Measurements from ENCODE around the gene COA8.
A peak's percentile ranks its signal among the peaks of the same experiment; 100 is the strongest.

Gene COA8, protein sequence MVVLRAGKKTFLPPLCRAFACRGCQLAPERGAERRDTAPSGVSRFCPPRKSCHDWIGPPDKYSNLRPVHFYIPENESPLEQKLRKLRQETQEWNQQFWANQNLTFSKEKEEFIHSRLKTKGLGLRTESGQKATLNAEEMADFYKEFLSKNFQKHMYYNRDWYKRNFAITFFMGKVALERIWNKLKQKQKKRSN

GRCh38 chr14:103562429-103563225, at the start of gene COA8, which contains the start of gene BAG5:
Gene COA8 (plus strand): TSS chr14:103562960. CDS start chr14:103563002, 42 bp downstream.
Gene BAG5 (minus strand): TSS chr14:103562657. CDS start chr14:103561164, 1,493 bp downstream.
- Histone ChIP-seq H3K27me3 (no peaks in the 10 kb centered on the region), H3K4me3 (ENCODE audit: low read depth in 1 of 2, low read length in 1 of 2) (peak within 1 kb of the TSS; percentile 86 to 99), H3K9me3 (no peaks in the 10 kb centered on the region), H3K4me1 (ENCODE audit: control insufficient read depth in 1 of 2, insufficient read depth in 1 of 2, low read depth in 1 of 2, low read length in 1 of 2) (peaks cover 25 to 29% of the 10 kb centered on the region in 2 experiments), H3K36me3 (peaks cover 28% of the 10 kb centered on the region), H3K27ac (peak within 1 kb of the TSS; percentile 100)
- TF ChIP-seq, protein P1, sequence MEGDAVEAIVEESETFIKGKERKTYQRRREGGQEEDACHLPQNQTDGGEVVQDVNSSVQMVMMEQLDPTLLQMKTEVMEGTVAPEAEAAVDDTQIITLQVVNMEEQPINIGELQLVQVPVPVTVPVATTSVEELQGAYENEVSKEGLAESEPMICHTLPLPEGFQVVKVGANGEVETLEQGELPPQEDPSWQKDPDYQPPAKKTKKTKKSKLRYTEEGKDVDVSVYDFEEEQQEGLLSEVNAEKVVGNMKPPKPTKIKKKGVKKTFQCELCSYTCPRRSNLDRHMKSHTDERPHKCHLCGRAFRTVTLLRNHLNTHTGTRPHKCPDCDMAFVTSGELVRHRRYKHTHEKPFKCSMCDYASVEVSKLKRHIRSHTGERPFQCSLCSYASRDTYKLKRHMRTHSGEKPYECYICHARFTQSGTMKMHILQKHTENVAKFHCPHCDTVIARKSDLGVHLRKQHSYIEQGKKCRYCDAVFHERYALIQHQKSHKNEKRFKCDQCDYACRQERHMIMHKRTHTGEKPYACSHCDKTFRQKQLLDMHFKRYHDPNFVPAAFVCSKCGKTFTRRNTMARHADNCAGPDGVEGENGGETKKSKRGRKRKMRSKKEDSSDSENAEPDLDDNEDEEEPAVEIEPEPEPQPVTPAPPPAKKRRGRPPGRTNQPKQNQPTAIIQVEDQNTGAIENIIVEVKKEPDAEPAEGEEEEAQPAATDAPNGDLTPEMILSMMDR (IDR thresholded peaks at IDR 0.05) = peak; percentile 23

- Histone ChIP-seq H3K27ac (no peak overlapping the region), H3K27me3 (peaks cover 16% of the 10 kb centered on the region), H3K9me3 (no peaks in the 10 kb centered on the region), H3K4me1 (ENCODE audit: control insufficient read depth in 1 of 2, insufficient read depth in 1 of 2, low read depth in 1 of 2, low read length in 1 of 2) (peaks cover 5 to 10% of the 10 kb centered on the region in 2 experiments), H3K36me3 (peaks cover 48% of the 10 kb centered on the region), H3K4me3 (ENCODE audit: low read depth in 1 of 2, low read length in 1 of 2) (no peak overlapping the region)
- TF ChIP-seq, protein P1 (IDR thresholded peaks at IDR 0.05) = no peak
Measured at GRCh38 chr14:103514596-103515421, 48.0 kb upstream of the COA8 start.

GRCh38 chr14:103516426-103517173, 46.2 kb upstream of the COA8 start:
- Histone ChIP-seq H3K27me3 (peaks cover 34% of the 10 kb centered on the region), H3K27ac (no peak overlapping the region), H3K4me1 (ENCODE audit: control insufficient read depth in 1 of 2, insufficient read depth in 1 of 2, low read depth in 1 of 2, low read length in 1 of 2) (peaks cover 11 to 21% of the 10 kb centered on the region in 2 experiments), H3K4me3 (ENCODE audit: low read depth in 1 of 2, low read length in 1 of 2) (no peak overlapping the region), H3K9me3 (no peaks in the 10 kb centered on the region), H3K36me3 (peaks cover 31% of the 10 kb centered on the region)
- TF ChIP-seq, protein P1 (IDR thresholded peaks at IDR 0.05) = no peak

GRCh38 chr14:103517174-103517566, 45.6 kb upstream of the COA8 start:
- H3K27ac ChIP-seq = no peak overlapping the region
- H3K36me3 ChIP-seq = peaks cover 27% of the 10 kb centered on the region
- TF ChIP-seq, protein P1 (IDR thresholded peaks at IDR 0.05) = no peak
- H3K4me3 ChIP-seq (ENCODE audit: low read depth in 1 of 2, low read length in 1 of 2) = no peak overlapping the region
- peaks cover 14 to 27% of the 10 kb centered on the region in 2 experiments for H3K4me1 ChIP-seq (ENCODE audit: control insufficient read depth in 1 of 2, insufficient read depth in 1 of 2, low read depth in 1 of 2, low read length in 1 of 2)
- peaks cover 39% of the 10 kb centered on the region for H3K27me3 ChIP-seq
- H3K9me3 ChIP-seq = no peaks in the 10 kb centered on the region
